BLaER1 (cell line): ENCODE measurements around the gene ZBTB20.

Source experiments
- H3K27ac ChIP-seq: shearing (Covaris generic); formaldehyde crosslinking; 2 replicates; pipeline ENCODE4 v1.8.1; 2022
- H3K27me3 ChIP-seq: shearing (Covaris generic); formaldehyde crosslinking; 2 replicates; pipeline ENCODE4 v1.8.1; 2022
- H3K36me3 ChIP-seq: shearing (Covaris generic); formaldehyde crosslinking; 2 replicates; pipeline ENCODE4 v1.8.1; 2022
- H3K4me1 ChIP-seq: shearing (Covaris generic); formaldehyde crosslinking; 2 replicates; pipeline ENCODE4 v1.8.1; 2022
- H3K4me2 ChIP-seq: shearing (Covaris generic); formaldehyde crosslinking; 2 replicates; pipeline ENCODE4 v1.8.1; 2022
- H3K4me3 ChIP-seq: shearing (Covaris generic); formaldehyde crosslinking; 2 replicates; pipeline ENCODE4 v1.8.1; 2022
- H3K9ac ChIP-seq: shearing (Covaris generic); formaldehyde crosslinking; 2 replicates; pipeline ENCODE4 v1.8.1; 2022
- H3K9me3 ChIP-seq: shearing (Covaris generic); formaldehyde crosslinking; 2 replicates; pipeline ENCODE4 v1.8.1; 2022
- H4K20me1 ChIP-seq: shearing (Covaris generic); formaldehyde crosslinking; 2 replicates; pipeline ENCODE4 v1.8.1; 2022
- Cebpa-rat ChIP-seq: shearing (Covaris generic); IDR thresholded peaks from 2 replicates; pipeline ENCODE4 v1.8.1; 2022

ZBTB20 gene

DNA sequence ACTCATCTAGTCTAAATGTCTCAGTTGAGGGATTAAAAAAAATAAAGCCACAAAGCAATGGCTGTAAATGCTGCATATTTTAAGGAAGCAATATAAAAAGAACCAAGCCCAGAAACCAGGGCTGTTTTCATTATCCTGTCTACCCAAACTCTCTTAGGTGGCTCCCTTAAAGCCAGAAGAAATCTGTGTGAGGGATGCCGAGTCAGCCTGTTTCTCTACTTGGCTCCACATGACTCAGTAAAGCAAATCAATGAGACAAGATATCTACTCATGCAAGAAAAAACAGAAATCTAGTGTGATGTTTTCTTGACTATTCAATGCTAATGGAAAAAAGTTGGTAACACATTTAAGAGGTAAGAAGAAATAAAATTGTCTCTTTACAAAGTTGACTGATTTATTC, 296.2 kb downstream of the ZBTB20 start:
- Histone ChIP-seq H3K36me3 (no peaks in the 10 kb centered on the region), H3K9ac (no peak overlapping the region), H4K20me1 (no peaks in the 10 kb centered on the region), H3K4me1 (no peaks in the 10 kb centered on the region), H3K27ac (no peak overlapping the region), H3K4me2 (no peak overlapping the region), H3K4me3 (no peak overlapping the region), H3K9me3 (no peaks in the 10 kb centered on the region), H3K27me3 (no peaks in the 10 kb centered on the region)
- TF ChIP-seq Cebpa-rat: no peak

DNA sequence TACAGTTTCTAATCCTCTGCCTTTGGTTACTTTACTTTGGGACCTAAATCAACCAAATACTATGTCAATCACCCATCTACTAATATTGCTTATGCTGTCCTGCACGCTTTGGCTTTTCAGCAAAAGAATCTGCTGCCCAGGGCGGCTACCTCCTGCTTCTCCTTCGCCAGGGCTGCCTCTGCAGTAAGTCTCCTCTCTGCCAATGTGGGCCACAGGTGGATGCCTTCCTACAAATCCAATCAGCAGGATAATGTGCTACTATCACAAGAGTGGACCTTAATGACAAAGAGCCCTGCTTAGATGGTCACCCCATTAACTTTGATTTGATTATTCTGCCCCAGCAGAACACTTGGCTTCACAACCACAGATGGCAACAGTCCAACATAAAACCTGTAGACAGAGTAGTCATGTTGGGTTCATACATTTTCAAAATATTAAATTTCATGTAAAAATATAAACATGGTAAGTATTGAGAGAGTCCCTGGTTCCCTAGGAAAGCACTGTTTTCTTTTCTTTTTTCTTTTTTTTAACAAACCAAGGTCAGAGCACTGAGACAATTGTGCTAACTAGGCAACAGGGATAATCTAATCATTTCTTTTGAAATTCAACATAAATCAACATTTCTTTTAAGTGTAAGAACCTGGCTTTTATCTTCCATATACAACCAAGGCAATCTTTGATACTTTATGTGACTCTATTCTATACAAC, 298.3 kb downstream of the ZBTB20 start:
- no peak overlapping the region for H3K9ac ChIP-seq
- no peaks in the 10 kb centered on the region for H3K4me1 ChIP-seq
- H4K20me1 ChIP-seq: no peaks in the 10 kb centered on the region
- no peaks in the 10 kb centered on the region for H3K27me3 ChIP-seq
- TF ChIP-seq Cebpa-rat: no peak
- H3K9me3 ChIP-seq: no peaks in the 10 kb centered on the region
- no peaks in the 10 kb centered on the region for H3K36me3 ChIP-seq
- H3K27ac ChIP-seq: no peak overlapping the region
- no peak overlapping the region for H3K4me3 ChIP-seq
- no peak overlapping the region for H3K4me2 ChIP-seq

DNA sequence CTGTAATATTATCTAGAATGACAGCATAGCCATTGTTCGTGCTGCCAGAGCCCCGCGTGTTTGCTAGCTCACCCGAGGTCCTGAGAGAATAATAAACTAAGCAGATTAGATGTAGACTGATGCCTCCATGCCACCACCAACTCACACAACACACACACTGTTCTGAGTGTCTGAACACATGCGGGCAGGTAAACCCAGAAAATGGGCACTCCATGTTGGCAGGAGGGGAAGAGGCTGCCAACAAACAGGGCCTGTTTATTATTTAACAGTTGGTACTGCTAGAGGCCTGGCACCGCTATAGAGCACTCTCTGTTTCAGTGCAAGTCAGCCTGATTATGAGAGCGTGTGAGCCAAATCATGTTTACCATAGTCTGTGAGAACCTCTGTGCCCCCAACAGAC, 299.0 kb downstream of the ZBTB20 start:
- no peak for TF ChIP-seq Cebpa-rat
- Histone ChIP-seq H3K36me3 (no peaks in the 10 kb centered on the region), H3K27ac (no peak overlapping the region), H3K4me3 (no peak overlapping the region), H3K9me3 (no peaks in the 10 kb centered on the region), H3K27me3 (no peaks in the 10 kb centered on the region), H3K9ac (no peak overlapping the region), H3K4me2 (no peak overlapping the region), H3K4me1 (no peaks in the 10 kb centered on the region), H4K20me1 (no peaks in the 10 kb centered on the region)

DNA sequence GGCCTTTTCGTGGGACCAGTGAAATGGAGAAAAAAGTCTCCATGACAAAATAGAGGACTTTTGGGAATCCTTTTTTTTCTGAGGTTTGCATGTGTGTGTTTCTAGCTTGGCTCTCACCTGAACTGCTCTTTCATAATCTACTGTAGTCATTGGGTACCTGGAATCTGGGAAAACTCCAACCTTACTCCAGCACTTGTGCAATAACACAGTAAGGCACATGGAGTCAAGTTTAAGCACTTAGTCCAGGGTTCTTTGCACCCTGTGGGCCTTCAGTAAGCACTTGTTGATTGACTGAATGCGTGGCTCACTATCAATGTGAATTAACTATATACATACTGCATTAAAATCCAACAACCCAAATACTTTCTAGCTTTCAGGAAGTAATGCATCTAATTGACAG, 299.5 kb downstream of the ZBTB20 start:
- Histone ChIP-seq H3K9ac (no peak overlapping the region), H3K36me3 (no peaks in the 10 kb centered on the region), H3K27ac (no peak overlapping the region), H3K4me3 (no peak overlapping the region), H3K9me3 (no peaks in the 10 kb centered on the region), H3K4me2 (no peak overlapping the region), H3K27me3 (no peaks in the 10 kb centered on the region), H4K20me1 (no peaks in the 10 kb centered on the region), H3K4me1 (no peaks in the 10 kb centered on the region)
- TF ChIP-seq Cebpa-rat: no peak

DNA sequence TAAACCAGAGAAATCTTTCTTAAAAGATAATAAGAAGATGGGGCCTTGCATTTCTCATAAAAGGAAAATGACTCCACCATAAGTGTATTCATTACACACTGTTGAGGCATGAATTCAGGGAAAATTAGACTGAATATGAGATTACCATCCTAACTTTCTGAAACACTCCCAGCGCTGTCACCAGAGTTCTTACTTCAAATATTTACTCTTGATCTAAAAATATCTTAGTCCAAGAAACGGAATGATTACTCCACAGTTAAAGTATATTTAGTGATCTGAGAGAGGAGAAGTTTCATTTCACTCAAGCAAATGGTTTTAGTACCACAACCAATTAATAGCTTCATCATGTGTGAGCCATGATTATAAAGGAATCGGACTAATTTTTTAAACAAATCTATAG, 300.3 kb downstream of the ZBTB20 start:
- Histone ChIP-seq H3K9me3 (no peaks in the 10 kb centered on the region), H3K4me2 (no peak overlapping the region), H4K20me1 (no peaks in the 10 kb centered on the region), H3K4me3 (no peak overlapping the region), H3K27me3 (no peaks in the 10 kb centered on the region), H3K36me3 (no peaks in the 10 kb centered on the region), H3K4me1 (no peaks in the 10 kb centered on the region), H3K9ac (no peak overlapping the region), H3K27ac (no peak overlapping the region)
- TF ChIP-seq Cebpa-rat: no peak

DNA sequence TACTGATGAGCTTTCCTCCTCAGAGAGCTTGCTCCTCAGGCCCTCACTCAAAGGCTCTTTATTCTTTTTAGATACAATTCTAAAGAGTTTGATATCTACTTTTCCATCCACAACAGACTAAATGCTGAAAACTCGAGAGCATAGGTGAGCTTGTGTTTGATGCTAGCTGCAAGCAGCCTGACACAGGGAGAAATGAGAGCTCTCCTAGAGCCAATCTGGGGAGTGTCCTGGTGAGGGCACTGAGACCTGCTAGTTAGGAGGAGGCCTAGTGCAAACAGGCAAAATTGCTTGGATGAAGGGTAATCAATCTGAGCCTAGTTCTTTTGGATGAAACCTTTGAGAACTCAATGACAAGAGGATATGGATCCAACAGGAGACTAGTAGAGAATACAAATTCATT, 300.8 kb downstream of the ZBTB20 start:
- H3K4me1 ChIP-seq: no peaks in the 10 kb centered on the region
- H3K27ac ChIP-seq: no peak overlapping the region
- no peaks in the 10 kb centered on the region for H4K20me1 ChIP-seq
- TF ChIP-seq Cebpa-rat: no peak
- no peak overlapping the region for H3K4me2 ChIP-seq
- H3K27me3 ChIP-seq: no peaks in the 10 kb centered on the region
- no peak overlapping the region for H3K9ac ChIP-seq
- no peaks in the 10 kb centered on the region for H3K9me3 ChIP-seq
- no peaks in the 10 kb centered on the region for H3K36me3 ChIP-seq
- no peak overlapping the region for H3K4me3 ChIP-seq

DNA sequence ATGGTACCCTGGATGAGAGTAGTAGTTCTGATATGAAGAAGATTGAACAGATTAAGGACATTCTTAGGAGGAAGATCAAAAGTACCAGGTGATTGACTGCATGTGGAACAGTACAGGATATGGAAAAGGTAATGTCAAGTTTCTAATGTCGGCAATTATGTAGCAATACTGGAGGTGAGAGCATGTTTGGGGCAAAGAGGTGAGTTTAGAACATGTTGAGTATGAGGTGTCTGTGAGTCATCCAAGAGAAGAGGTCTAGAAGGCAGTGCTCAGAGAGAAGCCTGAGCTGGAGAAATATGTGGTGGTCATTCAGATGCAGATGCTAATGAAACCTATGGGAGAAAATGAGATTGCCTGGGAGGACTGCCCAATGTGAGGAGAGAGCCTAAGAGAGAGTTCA, 305.6 kb downstream of the ZBTB20 start:
- Histone ChIP-seq H3K4me2 (no peak overlapping the region), H3K36me3 (no peaks in the 10 kb centered on the region), H3K27ac (no peak overlapping the region), H3K27me3 (no peaks in the 10 kb centered on the region), H3K4me1 (no peaks in the 10 kb centered on the region), H4K20me1 (no peaks in the 10 kb centered on the region), H3K4me3 (no peak overlapping the region), H3K9me3 (no peaks in the 10 kb centered on the region), H3K9ac (no peak overlapping the region)
- TF ChIP-seq Cebpa-rat: no peak

DNA sequence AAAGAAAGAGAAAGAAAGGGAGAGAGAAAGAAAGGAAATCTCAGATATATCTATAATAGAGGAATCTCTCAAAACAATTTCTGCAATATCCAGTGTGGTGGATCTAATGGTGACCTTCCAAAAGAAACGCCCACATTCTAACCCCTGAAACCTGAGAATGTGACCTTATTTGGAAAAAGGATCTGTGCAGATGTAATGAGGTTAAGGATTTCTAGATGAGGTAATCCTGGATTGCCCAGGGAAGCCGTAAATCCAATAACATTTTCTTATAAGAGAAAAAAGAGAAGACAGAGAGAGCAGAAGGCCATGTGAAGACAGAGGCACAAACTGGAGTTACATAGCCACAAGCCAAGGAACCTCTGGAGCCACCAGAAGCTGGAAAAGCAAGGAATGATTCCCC, 307.6 kb downstream of the ZBTB20 start:
- Histone ChIP-seq H3K4me2 (no peak overlapping the region), H3K9me3 (no peaks in the 10 kb centered on the region), H4K20me1 (no peaks in the 10 kb centered on the region), H3K4me3 (no peak overlapping the region), H3K9ac (no peak overlapping the region), H3K27me3 (no peaks in the 10 kb centered on the region), H3K36me3 (no peaks in the 10 kb centered on the region), H3K4me1 (no peaks in the 10 kb centered on the region), H3K27ac (no peak overlapping the region)
- TF ChIP-seq Cebpa-rat: no peak

DNA sequence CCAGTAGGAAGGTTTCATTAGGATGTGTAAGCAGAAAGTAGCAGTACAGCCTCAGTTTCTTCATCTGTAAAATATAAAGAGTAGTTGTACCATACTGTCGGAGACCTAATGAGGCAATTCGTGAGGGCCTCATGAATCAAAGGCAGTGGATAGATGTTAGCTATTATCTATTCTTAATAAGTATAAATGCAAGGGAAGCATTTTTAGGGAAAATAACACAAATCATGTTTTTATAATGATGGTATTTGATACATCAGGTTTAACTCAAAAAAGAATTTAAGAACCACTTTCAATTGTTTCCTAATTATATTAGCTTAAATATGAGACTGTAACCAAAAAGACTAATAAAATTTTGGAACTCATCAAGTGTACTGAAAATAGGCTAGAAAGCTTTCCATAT, 309.1 kb downstream of the ZBTB20 start:
- Histone ChIP-seq H3K27ac (no peak overlapping the region), H3K4me1 (no peaks in the 10 kb centered on the region), H3K9ac (no peak overlapping the region), H3K4me2 (no peak overlapping the region), H4K20me1 (no peaks in the 10 kb centered on the region), H3K4me3 (no peak overlapping the region), H3K36me3 (no peaks in the 10 kb centered on the region), H3K27me3 (no peaks in the 10 kb centered on the region), H3K9me3 (no peaks in the 10 kb centered on the region)
- no peak for TF ChIP-seq Cebpa-rat

DNA sequence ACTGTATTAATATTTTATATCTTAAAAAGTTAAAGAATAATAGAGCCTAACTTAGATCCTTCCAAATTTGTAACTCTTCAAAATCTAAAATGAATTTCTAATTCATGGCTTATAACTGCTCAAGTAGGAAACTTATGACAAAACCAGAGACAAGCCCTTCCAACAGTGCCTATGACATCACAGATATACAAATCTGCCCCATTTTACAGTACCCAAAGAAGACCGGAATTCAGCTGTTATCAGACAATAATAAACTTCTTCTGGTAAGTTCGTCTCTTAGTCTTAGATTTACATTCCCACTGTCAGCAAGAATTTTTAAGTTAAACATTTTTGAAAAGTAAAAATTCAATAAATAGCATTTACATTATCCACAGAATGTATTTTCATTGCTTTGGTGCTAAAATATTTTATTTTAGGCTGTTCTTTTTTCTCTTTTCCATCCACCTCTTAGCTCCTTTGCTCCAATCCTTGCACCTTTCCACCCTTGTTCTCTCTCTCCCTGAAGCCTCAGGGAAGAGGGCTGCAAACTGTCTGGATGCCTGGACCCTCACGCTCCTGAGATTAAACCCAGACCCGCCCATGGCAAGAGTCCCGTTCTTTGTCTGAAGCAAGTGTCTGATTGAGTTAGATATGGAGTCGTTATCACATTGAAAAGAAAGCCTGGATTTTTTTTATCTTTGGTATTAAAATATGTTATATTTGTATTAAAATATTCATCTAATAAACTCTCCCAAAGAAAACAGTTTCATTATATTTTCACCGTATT, 312.7 kb downstream of the ZBTB20 start:
- Histone ChIP-seq H3K4me3 (no peak overlapping the region), H4K20me1 (no peaks in the 10 kb centered on the region), H3K9me3 (no peaks in the 10 kb centered on the region), H3K36me3 (no peaks in the 10 kb centered on the region), H3K4me1 (no peaks in the 10 kb centered on the region), H3K4me2 (no peak overlapping the region), H3K9ac (no peak overlapping the region), H3K27me3 (no peaks in the 10 kb centered on the region), H3K27ac (no peak overlapping the region)
- TF ChIP-seq Cebpa-rat: no peak
